Middle frontal gyrus (tissue), 1 donor: Measurements from ENCODE around the gene PCDHA3.
"Not testable (repeated sequence)": the region's sequence is repeated elsewhere in the genome, so short reads cannot be mapped to it uniquely, and the experiment has no call there.

ENCODE experiments used
- DNase-seq: peaks from one replicate; pipeline ENCODE4 v3.0.0-alpha.2; 2015; ENCODE audit warnings: low spot score; ENCODE audit errors: extremely low spot score

Gene PCDHA3

GRCh38 chr5:140800816-140801493 is at the start of gene PCDHA3:
Gene PCDHA3 (plus strand): TSS chr5:140801057.
- DNase-seq, result no peak

- DNase-seq, result no peak
These were observed 47.3 kb upstream of the PCDHA3 start for GRCh38 chr5:140753561-140753960.

- no peak for DNase-seq
These were observed 36.5 kb upstream of the PCDHA3 start for GRCh38 chr5:140764177-140764973.

- DNase-seq, result no peak
These were observed 33.4 kb upstream of the PCDHA3 start for GRCh38 chr5:140767444-140767843.

DNA sequence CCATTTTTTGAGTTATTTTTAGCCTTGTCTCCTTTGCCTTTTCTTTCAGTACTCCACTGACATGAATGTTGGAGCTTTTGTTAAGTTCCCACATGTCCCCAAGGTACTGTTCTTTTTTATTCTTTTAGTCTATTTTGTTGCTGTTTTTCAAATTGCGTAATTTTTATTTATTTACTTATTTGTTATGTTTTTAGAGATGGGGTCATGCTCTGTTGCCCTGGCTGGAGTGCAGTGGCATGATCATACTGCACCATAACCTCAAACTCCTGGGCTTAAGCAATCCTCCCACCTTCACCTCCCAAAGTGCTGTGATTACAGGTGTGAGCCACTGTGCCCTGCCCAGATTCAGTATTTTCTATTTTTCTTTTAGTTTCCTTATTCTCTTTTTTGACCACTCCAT is 20.3 kb upstream of the PCDHA3 start:
- no peak for DNase-seq

GRCh38 chr5:140785905-140786686 is 14.8 kb upstream of the PCDHA3 start, which contains the start of gene PCDHA1:
Gene PCDHA1 (plus strand): TSS chr5:140786140.
- no peak for DNase-seq

- DNase-seq, result not testable (repeated sequence)
These were observed 13.4 kb upstream of the PCDHA3 start for GRCh38 chr5:140787422-140787821.

- not testable (repeated sequence) for DNase-seq
These were observed 12.9 kb upstream of the PCDHA3 start for GRCh38 chr5:140787849-140788504.

GRCh38 chr5:140791089-140791488 is 9.8 kb upstream of the PCDHA3 start:
- no peak for DNase-seq

DNA sequence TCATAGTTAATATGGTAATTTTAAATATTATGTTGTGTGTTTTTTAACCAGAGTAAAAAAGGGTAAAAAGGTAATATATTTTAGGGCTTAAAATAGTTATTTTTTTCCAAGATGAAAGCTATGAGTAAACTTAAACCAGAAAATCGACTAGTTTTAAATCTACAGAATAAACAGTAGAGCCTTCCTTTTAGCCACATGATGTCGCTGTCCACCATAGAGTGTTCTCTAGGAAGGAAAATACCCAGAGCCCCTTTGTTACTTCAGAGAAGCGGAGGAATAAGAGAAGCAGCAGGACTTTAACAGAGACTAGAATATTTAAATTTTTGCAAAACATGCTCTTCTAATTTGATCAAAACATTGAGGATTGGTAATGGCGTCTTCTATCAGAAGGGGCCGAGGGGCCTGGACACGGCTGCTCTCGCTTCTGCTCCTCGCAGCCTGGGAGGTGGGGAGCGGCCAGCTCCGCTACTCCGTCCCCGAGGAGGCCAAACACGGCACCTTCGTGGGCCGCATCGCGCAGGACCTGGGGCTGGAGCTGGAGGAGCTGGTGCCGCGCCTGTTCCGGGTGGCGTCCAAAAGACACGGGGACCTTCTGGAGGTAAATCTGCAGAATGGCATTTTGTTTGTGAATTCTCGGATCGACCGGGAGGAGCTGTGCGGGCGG is 6.1 kb upstream of the PCDHA3 start, which contains the start of gene PCDHA2:
PCDHA2 (plus strand) TSS at position 258 of the 664 bp plus-strand sequence.
- DNase-seq, result no peak

DNA sequence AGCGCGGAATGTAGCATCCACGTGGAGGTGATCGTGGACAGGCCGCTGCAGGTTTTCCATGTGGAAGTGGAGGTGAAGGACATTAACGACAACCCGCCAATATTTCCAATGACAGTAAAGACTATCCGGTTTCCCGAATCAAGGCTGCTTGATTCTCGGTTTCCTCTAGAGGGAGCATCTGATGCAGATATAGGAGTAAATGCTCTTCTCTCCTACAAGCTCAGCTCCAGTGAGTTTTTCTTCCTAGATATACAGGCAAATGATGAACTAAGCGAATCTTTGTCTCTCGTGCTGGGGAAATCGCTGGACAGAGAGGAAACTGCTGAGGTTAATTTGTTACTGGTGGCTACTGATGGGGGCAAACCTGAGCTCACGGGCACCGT is 5.6 kb upstream of the PCDHA3 start:
- no peak for DNase-seq

- DNase-seq, result not testable (repeated sequence)
These were observed 4.7 kb upstream of the PCDHA3 start for GRCh38 chr5:140796072-140796717.

DNA sequence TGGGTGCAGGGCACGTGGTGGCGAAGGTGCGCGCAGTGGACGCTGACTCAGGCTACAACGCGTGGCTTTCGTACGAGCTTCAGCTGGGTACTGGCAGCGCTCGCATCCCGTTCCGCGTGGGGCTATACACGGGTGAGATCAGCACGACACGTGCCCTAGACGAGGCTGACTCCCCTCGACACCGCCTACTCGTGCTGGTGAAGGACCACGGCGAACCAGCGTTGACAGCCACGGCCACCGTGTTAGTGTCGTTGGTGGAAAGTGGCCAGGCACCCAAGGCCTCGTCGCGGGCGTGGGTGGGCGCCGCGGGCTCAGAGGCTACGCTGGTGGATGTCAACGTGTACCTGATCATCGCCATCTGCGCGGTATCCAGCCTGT is 4.2 kb upstream of the PCDHA3 start:
- DNase-seq, result no peak

- no peak for DNase-seq
These were observed 611 bp downstream of the PCDHA3 start for GRCh38 chr5:140801494-140801841.

DNA sequence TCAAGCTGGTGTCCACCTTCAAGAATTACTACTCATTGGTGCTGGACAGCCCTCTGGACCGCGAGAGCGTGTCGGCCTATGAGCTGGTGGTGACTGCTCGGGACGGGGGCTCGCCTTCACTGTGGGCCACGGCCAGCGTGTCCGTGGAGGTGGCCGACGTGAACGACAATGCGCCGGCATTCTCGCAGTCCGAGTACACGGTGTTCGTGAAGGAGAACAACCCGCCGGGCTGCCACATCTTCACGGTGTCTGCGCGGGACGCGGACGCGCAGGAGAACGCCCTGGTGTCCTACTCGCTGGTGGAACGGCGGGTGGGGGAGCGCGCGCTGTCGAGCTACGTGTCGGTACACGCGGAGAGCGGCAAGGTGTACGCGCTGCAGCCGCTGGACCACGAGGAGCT is 1.5 kb downstream of the PCDHA3 start:
- DNase-seq, result not testable (repeated sequence)

DNA sequence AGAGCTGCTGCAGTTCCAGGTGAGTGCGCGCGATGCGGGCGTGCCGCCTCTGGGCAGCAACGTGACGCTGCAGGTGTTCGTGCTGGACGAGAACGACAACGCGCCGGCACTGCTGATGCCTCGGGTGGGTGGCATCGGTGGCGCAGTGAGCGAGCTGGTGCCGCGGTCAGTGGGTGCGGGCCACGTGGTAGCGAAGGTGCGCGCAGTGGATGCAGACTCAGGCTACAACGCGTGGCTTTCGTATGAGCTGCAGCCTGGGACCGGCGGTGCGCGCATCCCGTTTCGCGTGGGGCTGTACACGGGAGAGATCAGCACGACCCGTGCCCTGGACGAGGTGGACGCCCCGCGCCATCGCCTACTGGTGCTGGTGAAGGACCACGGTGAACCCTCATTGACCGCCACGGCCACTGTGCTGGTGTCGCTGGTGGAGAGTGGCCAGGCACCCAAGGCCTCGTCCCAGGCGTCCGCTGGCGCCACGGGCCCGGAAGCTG is 2.0 kb downstream of the PCDHA3 start:
- DNase-seq, result no peak

GRCh38 chr5:140806834-140807775 is 6.2 kb downstream of the PCDHA3 start, which contains the start of gene PCDHA4:
Gene PCDHA4 (plus strand): TSS chr5:140807068.
- DNase-seq, result no peak

GRCh38 chr5:140808241-140808888 is 7.5 kb downstream of the PCDHA3 start:
- DNase-seq, result not testable (repeated sequence)
